SKM-1 (cell line): ENCODE data around the gene NPTX2.

ENCODE experiments used
- DNase-seq: peaks from one replicate; lab custom pipeline; 2025; ENCODE audit not compliant: unreplicated experiment; lab: John Stamatoyannopoulos, UW

The NPTX2 gene

GRCh38 chr7:98653601-98654310 lies 36.7 kb downstream of the NPTX2 start:
- DNase-seq, result no peak

GRCh38 chr7:98654524-98655272 lies 37.6 kb downstream of the NPTX2 start:
- DNase-seq, result no peak

- no peak for DNase-seq
Observed at GRCh38 chr7:98655611-98656010, 38.5 kb downstream of the NPTX2 start.

DNA sequence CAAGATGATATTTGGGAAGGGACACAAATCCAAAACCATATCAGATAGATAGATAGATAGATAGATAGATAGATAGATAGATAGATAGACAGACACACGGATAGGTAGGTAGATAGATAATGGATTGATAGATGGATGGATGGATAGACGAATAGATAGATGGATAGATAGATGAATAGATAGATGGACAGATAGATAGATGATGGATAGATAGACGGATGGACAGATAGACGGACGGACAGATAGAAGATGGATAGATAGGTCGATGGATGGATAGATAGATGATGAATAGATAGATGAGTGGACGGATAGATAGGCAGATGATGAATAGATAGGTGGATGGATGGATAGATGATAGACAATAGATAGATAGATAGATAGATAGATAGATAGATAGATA lies 39.8 kb downstream of the NPTX2 start:
- no peak for DNase-seq

DNA sequence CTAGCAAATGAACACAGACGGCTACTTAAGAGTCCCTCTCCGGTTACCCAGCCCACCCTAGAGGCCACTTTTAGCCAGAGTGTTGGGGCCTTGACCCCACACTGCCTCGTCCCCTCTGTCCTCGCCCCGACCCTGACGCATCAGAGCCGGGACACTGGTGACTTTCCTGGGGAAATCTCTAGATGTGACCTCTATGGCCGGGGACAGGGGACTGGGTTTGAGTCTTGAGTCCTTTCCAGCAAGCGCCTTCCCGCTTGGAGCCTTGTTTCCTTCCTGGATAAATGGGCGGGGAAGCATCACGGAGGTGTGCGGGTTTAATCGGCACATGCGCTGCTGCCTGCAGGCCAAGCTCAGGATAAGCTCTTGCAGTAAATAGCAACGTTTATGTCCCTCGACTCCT lies 40.7 kb downstream of the NPTX2 start:
- DNase-seq, result no peak

- DNase-seq, result no peak
Observed at GRCh38 chr7:98659756-98660155, 42.7 kb downstream of the NPTX2 start.

- no peak for DNase-seq
Observed at GRCh38 chr7:98661607-98662006, 44.5 kb downstream of the NPTX2 start.

DNA sequence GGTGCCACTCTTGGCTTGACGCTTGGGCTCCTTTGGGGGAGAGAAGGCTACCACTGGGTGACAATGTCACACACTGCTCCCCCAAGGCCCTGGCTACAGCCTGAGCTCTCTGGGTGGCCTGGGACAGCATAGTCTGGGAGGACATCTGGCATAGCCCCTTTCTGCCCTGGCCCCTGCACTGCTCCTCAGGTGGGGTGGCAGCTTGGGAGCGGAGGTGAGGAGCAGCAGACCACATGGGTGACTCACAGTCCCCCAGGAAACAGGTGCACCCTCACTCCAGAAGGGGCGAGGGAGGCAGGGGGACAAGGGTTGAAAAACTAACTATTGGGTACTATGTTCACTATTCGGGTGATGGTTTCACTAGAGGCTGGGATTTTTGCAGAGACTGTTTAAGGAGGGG lies 45.2 kb downstream of the NPTX2 start:
- DNase-seq, result no peak

GRCh38 chr7:98664882-98665281 lies 47.8 kb downstream of the NPTX2 start:
- no peak for DNase-seq

GRCh38 chr7:98668255-98668654 lies 51.2 kb downstream of the NPTX2 start:
- DNase-seq, result no peak

- no peak for DNase-seq
Observed at GRCh38 chr7:98669329-98670000, 52.4 kb downstream of the NPTX2 start.

DNA sequence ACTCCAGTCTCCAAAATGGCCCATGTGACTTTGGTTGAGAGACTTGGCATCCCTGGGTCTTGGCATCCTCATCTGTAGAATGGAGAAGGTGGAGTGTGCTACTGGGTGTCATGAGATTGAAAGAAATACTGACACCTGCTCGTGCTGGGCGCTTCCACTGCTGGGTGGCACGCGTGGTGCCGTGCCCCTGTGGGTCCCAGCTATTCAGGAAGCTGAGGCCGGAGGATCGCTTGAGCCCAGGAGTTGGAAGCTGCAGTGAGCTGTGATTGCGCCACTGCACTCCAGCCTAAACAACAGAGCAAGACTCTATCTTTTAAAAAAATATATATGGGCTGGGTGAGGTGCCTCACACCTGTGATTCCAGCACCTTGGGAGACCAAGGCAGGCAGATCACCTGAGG lies 53.1 kb downstream of the NPTX2 start:
- no peak for DNase-seq

DNA sequence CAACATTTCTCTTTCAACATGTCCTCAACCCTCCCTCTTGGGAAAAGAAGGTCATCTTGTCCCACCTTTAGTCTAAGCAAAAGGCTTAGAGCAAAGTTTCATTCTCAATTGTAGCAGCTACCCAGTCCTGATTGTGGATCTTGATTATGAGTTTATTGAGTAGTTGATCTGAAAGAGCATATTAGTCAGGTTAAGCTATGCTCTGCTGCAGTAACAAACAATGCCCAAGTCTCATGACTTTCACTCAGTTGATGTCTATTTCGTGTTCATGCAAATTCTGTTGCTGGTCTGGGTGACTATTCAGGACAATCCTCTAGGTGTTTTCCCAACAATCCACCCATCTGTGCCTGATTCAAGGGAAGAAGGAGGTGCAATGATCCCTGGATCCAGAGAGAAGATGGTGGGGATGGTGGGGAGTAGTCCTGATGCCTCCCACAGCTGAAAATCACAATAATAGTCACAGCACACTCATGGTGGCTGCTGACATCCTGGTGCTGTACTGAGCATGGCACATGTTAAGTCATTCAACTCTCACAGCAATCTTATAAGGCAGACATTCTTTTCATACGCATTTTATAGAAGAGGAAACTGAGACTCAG lies 54.7 kb downstream of the NPTX2 start:
- DNase-seq, result no peak

- DNase-seq, result no peak
Observed at GRCh38 chr7:98674461-98674860, 57.4 kb downstream of the NPTX2 start.

DNA sequence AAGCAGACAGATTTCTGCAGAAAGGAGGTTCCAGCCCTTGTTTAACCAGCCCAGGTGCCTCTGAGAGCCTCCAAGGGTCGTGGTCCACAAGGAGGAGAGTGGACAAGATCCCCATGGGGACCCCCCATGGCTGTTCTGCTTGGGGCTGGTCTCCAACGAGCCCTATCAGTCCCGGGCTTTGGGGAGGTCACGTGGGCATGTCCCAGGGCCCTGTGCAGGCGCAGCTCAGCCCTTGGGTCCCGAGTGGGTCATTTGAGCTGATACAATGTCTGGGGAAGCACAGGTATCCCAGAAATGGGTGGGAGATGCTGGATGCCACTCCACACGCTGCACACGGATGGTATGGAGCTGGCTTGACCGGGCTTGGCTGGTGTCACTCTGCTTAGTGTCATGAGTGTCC lies 57.8 kb downstream of the NPTX2 start:
- DNase-seq, result no peak

DNA sequence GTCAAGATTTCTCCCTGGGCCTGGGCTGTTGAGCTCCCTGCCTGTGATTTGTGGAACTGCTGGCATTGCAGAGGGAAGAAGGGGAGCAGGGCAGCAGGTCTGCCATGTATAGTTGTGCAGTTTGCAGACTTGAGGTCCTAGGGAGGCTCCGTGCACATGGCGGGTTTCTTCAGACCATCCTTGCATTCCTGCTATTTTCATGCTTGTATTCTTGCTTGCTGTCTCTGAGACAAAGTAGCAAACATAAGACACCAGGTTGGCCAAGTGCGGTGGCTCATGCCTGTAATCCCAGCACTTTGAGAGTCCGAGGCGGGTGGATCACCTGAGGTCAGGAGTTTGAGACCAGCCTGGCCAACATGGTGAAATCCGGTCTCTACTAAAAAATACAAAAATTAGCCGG lies 61.1 kb downstream of the NPTX2 start:
- no peak for DNase-seq
